ENCODE data around the gene RRAGC.
"Not testable (repeated sequence)": the region's sequence is repeated elsewhere in the genome, so short reads cannot be mapped to it uniquely, and the experiment has no call there.

RRAGC gene

GRCh38 chr1:38815903-38816627 lies 43.5 kb downstream of the RRAGC start:
- peak; percentile 29 to 49 for DNase-seq

DNA sequence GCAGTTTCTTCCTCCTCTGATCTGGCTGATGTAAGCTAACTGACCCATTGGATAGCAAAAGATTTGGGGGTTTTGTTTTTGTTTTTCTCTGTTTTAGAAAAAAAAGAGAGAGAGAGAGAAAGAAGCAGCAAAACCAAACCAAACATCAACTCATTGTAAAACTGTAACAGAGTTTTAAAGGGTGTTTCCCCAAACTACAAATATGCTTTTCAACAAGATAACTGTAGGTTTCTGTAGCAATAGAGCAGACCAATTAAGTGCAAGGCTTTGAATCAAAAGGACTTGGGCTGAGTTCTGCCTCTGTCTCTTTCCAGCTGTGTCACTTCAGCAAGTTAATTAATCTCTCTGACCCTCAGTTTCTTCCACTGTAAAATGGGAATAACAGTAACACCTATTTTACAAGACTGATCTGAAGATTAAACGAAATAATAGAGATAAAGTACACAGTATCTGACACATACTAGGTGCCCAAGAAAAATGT lies 44.5 kb downstream of the RRAGC start:
- no peak for DNase-seq

DNA sequence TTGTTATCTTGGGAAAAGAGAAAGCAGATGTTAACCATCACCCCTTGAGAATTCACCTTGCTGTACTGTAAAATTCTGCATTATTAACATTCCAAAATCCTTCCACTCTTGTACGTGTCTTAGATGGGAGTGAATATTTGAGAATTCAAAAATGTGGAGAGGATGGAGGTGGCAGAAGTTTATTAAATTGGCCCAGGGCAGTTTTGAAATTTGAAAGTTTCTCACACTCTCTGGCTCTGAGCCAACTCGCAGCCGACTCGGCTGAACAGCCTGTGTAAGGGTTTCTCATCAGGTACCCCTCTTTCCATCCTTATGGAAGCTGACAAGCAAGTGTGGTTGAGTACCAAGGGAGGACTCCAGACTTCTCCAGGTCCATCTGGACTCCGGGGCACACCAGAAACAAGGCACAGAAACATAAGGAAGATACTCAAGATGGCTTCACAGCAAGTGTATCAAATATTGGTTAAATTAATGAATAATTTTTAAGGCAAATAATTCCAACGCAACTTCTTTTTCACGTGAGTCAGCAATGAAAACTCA lies 45.1 kb downstream of the RRAGC start:
- DNase-seq = no peak

DNA sequence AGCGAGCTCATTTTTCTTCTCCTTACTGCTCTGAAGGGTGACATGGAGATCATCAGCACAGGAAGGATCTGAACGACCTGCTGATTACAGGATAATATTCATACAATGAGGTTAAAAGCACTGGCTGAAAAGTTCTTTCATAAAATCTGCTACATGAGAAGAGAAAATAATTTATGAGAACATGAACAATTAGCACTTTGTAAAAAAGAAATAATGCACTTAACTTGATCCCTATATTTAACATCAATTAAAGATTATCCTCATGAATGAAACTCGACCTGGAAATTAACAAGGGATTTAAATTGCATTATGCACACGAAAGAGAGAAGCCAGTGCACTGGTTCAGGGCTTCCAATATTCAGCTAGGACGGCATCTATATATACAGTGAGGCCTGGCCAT lies 46.6 kb downstream of the RRAGC start:
- no peak for DNase-seq

DNA sequence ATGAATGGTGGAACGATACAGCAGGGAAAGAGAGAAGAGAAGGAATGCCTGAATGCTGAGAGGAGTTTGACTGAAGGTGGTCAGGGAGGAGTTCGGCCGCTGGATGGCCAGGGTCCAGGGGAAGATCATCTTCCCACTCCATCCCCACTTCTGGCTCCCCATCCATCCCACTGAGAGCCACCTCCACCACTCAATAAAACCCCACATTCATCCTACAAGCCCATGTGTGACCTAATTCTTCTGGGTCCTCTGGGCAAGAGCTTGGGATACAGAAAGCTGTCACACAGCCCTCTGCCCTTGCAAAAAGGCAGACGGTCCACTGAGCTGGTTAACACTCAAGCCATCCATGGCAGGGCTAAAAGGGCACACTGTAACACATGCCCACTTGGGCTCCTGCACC lies 48.1 kb downstream of the RRAGC start:
- not testable (repeated sequence) for DNase-seq

DNA sequence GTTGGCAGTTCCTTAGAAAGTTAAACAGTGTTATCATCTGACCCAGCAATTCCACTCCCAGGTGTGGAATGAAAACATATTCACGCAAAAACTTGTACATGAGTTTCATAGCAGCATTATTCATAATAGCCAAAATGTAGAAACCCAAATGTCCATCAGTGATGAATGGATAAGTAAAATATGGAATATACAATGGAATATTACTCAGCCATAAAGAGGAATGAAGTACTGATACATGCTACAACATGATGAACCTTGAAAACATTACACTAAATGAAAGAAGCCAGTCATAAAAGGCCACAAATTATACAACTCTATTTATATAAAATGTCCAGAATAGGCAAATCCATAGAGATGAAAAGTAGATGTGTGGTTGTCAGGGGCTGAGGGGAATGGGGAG lies 53.5 kb downstream of the RRAGC start:
- no peak for DNase-seq

DNA sequence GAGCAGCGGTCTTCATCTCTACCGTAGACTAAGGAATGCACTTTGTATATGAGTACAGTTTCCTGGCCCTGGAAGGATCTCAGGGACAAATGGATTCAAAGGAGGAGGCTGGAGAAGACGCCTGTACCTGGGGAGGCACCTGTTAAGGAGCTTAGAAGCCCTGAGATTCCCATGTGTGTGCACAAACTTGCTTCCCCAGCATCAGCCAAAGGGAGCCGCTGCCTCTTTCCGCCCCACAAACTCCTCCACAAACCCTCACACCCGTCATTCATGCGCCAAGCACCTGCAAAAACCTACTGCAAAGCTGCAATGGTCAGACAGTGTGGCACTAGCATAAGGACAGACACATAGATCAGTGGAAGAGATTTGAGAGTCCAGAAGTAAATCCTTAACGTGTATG lies 54.5 kb downstream of the RRAGC start:
- DNase-seq = no peak

- DNase-seq = no peak
These were observed 55.3 kb downstream of the RRAGC start for GRCh38 chr1:38804062-38804886.

- DNase-seq = no peak
These were observed 55.9 kb downstream of the RRAGC start for GRCh38 chr1:38803647-38804046.

DNA sequence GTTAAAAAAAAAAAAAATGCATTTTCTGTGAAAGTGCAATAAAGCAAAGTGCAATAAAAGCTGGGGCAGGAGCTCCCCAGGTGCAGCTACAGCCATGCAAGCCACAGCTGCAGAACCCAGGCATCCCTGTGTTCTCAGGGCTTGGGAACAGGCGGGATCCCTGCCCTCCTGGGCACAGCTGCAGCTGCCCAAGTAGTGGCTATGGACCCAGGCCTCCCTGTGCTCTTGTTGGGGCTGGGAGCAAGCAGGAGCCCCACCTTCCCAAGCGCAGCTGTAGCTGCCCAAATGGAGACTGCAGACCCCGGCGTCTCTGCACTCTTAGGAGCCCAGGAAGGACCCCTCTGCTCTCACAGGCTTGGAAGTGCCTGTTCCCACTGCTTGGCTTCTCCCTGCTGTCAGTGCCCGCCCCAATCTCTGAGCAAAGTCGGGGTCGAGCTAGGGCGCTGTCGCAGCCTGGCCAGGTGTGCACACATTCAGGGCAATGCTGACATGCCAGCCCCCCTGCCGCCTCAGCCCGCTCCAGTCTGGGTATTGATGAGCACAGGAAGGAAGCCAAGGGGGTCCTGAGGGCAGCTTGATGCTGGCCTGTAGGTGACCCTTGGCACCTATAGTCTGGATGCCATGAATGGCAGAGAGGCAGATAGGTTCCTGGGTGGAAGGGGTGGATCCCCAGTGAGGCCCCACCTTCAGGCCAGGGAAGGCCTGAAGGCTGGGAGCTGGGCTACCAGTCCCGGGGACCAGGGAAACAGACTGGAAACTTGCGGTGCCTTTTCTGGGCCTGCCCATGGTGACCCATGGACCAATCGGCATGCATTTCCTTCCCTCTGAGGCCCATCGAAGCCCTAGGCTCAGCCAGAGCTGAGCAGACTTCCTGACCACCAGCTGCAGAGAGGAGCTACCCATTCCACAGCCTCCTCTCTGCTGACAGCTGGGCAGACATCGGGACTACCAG lies 58.6 kb downstream of the RRAGC start:
- no peak for DNase-seq

DNA sequence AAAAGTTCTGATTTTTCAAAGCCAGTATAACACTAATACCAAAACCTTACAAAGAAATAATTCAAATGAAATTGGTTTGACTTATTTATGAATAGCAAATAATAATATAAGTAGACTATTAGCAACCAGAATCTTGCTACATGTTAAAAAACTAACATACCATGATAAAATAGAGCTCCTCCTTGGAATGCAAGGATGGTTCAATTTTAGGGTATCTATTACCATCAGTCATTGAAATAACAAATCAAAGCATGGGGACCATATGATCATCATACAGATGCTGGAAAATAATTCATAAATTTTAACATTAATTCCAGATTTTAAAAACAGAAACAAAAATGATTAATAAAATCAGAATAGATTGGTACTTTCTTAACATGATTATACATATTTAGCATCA lies 66.3 kb downstream of the RRAGC start:
- no peak for DNase-seq

GRCh38 chr1:38791892-38792291 lies 67.7 kb downstream of the RRAGC start:
- DNase-seq = no peak

DNA sequence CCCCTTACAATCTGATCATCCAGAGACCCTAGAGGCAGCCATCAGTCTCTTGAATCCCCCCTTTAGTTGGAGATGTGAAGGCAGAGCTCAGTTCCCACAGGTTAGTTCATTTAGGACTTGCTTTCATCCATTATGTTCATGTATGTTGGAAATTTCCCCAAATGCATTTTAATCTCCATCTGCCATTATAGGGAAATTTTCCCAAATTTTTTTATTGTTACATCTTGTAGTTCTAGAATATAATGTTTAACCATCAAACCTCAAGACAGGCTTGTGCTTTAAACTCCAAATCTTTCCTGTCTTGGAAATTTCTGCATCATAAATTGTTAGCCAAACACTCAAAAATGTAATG lies 68.4 kb downstream of the RRAGC start:
- no peak for DNase-seq

DNA sequence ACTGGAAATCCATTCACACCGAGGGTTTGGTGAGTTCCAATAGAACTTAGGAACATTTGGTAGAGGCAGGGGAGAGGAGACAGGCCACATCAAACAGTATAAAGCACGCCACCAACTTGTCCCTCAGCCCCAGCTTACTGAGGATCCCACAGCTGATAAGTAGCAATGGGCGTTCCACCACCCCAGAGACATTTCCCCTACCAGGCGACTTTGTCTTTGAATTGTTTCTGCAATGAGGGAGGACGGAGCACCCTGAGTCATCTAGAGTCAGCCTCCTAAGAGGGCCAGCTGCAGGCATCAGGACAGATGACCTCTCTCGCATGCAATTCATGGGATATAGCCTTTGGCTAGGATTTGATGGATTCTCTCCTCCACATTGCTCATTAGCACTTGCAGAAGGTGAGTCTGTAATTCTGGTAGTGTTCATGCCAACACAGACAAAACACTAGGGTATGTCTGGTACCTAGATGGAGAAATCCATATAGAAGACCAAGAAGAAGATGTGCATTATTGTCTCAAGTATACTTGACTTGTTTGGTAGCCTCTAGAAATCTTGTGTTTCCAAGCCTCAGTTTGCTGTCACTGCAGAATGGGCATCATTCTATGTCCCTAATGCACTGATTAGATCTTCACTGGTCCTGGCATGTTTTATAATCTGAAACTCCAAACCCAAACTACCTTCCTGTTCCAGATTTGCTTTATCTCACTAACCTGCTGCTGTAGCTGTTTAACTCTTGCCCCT lies 69.0 kb downstream of the RRAGC start:
- no peak for DNase-seq

GRCh38 chr1:38789498-38790169 lies 69.9 kb downstream of the RRAGC start:
- DNase-seq = no peak

DNA sequence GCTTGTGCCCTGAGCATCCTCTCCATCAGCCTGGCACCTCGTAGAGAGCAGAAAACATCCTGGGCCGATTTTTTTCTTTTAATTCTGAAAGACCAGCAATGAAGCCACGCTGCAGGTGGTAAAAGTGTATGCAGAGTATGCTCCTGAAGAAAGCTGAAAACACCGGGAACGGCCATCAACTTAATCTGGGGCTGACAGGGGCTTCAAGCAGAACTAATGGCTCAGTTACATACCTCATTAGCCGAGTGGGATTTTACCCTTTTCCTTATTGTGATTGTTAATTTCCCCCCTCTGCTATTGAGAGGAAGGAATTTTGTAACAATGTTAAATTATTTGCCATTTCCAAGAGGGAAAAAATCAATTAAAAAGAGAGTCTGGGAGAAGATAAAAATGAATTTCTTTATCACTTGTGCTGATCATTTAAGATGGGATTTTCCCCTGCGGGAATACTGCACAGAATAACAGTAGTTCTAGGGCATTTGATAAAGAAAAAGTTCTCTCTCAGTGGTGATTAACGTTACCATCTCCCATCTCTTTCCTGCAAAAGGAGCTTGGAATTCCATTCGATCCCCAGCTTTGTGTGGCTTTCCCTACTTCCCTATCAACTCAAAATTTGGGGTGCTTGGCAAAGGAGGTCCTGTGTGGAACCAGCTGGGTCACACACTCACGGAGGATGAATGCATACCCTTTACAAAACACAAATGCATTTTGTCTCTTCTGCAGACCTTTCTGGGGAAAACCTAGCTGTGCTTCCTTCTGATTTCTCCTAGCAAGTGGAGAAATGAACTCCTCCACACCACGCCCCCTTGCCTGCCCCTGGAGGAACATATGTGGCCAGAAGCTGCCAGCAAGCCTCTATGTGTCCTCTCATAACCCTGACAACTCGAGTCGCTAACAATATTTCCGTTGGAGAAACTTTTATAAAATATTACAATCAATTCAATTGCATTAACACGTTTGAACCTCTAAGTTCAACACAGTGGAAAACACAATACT lies 70.9 kb downstream of the RRAGC start:
- no peak for DNase-seq
